Measurements from ENCODE around the gene RPL10A. TPM values are rescaled to one million over a fixed set of nuclear protein-coding genes. Genes with fewer than 3 reads are reported as not detected.

Gene RPL10A
- total and polyA plus RNA-seq, 2 of the 13 experiments (the other 11 are each of a cell fraction or from before 2014, with no cell fraction given) = 1,854 to 2,726 TPM

DNA sequence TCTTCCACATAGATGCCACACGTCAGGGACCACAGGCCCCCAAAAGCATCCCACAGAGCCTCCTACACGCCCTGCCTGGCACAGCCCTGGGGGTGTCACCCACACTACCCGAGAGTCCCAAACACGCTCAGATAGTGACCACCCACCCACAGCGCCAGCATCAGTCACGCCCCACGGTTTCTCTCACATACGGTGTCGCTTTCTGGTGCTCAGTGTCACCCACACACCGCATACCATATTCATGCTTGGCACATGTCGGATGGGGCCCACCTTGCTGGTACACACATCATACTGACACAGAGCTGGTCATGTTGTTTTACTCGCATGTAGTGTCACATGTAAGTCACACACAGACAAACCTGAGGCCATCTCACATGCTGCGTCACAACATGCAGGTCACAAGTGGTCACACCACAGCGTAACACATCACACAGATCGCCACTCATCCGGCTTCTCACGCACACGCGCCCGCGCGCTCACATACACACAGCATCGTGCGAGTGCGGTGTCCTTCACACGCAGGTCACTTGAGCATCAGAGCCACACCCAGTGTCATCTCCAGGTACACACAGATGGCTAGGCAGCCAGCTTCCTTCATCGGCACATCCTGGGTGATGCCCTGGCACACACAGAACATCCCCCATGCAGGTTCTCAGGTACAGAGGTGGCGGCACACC is 25.2 kb downstream of the RPL10A start:
- no TSS peak for BruUV-seq (replicated peaks)
- FAIRE-seq = no peak
- Histone ChIP-seq H3K9ac (ENCODE audit: insufficient read depth, low read depth, low read length) (no peak overlapping the region), H3K4me2 (ENCODE audit: low read depth, low read length) (no peak overlapping the region), H3K4me3 (replicated peaks in 1 of 3; ENCODE audit: insufficient read depth in 1 of 3, low read depth in 2 of 3, low read length in 3 of 3) (no peak overlapping the region), H3K27me3 (ENCODE audit: control insufficient read depth in 1 of 2, insufficient read depth in 2 of 2, low read length in 2 of 2) (peaks cover 0 to 6% of the 10 kb centered on the region in 2 experiments; a peak in 2 of 5 replicates), H3K79me2 (ENCODE audit: insufficient read depth, low read length) (peaks cover 53% of the 10 kb centered on the region), H3K9me3 (ENCODE audit: low read length) (no peaks in the 10 kb centered on the region), H3K27ac (ENCODE audit: extremely low read length, insufficient read depth, low read length) (no peak overlapping the region), H3K36me3 (replicated peaks in 1 of 2; ENCODE audit: control insufficient read depth in 1 of 2, insufficient read depth in 2 of 2, low read length in 2 of 2) (peaks cover 0 to 2% of the 10 kb centered on the region in 2 experiments; a peak in 1 of 5 replicates), H2AFZ (ENCODE audit: low read length) (no peak overlapping the region), H3K4me1 (ENCODE audit: insufficient read depth, low read length) (peaks cover 59% of the 10 kb centered on the region), H4K20me1 (ENCODE audit: insufficient read depth, low read length) (peaks cover 49% of the 10 kb centered on the region; the same call in 1 of the 2 replicates)
- CTCF ChIA-PET (ENCODE audit: low intra/inter-chr PET ratio, low total read pairs) = no interaction called here
- WGBS (ENCODE audit: low lambda C conversion rate) = 96% methylated on average over 28 of the region's 28 CpGs
- ATAC-seq = no peak
- in situ Hi-C loops (cut with HindIII; ENCODE audit: extremely low pct_ligation_motif_present, low pct_unique_long_range_greater_than_20kb) (no loop called here), intact Hi-C loops (cut with micrococcal nuclease; ENCODE audit: unreplicated experiment) (no loop called here)
- no peak for DNase-seq (ENCODE audit: low spot score)
- POLR2A ChIA-PET = no interaction called here
- TF ChIP-seq, protein P1, sequence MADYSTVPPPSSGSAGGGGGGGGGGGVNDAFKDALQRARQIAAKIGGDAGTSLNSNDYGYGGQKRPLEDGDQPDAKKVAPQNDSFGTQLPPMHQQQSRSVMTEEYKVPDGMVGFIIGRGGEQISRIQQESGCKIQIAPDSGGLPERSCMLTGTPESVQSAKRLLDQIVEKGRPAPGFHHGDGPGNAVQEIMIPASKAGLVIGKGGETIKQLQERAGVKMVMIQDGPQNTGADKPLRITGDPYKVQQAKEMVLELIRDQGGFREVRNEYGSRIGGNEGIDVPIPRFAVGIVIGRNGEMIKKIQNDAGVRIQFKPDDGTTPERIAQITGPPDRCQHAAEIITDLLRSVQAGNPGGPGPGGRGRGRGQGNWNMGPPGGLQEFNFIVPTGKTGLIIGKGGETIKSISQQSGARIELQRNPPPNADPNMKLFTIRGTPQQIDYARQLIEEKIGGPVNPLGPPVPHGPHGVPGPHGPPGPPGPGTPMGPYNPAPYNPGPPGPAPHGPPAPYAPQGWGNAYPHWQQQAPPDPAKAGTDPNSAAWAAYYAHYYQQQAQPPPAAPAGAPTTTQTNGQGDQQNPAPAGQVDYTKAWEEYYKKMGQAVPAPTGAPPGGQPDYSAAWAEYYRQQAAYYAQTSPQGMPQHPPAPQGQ (CRISPR knock-in tag; IDR thresholded peaks at IDR 0.05; ENCODE audit: borderline replicate concordance) = no peak
- TF ChIP-seq, protein P2, sequence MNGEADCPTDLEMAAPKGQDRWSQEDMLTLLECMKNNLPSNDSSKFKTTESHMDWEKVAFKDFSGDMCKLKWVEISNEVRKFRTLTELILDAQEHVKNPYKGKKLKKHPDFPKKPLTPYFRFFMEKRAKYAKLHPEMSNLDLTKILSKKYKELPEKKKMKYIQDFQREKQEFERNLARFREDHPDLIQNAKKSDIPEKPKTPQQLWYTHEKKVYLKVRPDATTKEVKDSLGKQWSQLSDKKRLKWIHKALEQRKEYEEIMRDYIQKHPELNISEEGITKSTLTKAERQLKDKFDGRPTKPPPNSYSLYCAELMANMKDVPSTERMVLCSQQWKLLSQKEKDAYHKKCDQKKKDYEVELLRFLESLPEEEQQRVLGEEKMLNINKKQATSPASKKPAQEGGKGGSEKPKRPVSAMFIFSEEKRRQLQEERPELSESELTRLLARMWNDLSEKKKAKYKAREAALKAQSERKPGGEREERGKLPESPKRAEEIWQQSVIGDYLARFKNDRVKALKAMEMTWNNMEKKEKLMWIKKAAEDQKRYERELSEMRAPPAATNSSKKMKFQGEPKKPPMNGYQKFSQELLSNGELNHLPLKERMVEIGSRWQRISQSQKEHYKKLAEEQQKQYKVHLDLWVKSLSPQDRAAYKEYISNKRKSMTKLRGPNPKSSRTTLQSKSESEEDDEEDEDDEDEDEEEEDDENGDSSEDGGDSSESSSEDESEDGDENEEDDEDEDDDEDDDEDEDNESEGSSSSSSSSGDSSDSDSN (CRISPR knock-in tag; IDR thresholded peaks at IDR 0.05) = no peak
- no peak for TF ChIP-seq SP2 (CRISPR knock-in tag; IDR thresholded peaks at IDR 0.05)
- TF ChIP-seq, protein P3, sequence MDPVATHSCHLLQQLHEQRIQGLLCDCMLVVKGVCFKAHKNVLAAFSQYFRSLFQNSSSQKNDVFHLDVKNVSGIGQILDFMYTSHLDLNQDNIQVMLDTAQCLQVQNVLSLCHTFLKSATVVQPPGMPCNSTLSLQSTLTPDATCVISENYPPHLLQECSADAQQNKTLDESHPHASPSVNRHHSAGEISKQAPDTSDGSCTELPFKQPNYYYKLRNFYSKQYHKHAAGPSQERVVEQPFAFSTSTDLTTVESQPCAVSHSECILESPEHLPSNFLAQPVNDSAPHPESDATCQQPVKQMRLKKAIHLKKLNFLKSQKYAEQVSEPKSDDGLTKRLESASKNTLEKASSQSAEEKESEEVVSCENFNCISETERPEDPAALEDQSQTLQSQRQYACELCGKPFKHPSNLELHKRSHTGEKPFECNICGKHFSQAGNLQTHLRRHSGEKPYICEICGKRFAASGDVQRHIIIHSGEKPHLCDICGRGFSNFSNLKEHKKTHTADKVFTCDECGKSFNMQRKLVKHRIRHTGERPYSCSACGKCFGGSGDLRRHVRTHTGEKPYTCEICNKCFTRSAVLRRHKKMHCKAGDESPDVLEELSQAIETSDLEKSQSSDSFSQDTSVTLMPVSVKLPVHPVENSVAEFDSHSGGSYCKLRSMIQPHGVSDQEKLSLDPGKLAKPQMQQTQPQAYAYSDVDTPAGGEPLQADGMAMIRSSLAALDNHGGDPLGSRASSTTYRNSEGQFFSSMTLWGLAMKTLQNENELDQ (CRISPR knock-in tag; IDR thresholded peaks at IDR 0.05; ENCODE audit: borderline replicate concordance) = no peak
- TF ChIP-seq, protein P4, sequence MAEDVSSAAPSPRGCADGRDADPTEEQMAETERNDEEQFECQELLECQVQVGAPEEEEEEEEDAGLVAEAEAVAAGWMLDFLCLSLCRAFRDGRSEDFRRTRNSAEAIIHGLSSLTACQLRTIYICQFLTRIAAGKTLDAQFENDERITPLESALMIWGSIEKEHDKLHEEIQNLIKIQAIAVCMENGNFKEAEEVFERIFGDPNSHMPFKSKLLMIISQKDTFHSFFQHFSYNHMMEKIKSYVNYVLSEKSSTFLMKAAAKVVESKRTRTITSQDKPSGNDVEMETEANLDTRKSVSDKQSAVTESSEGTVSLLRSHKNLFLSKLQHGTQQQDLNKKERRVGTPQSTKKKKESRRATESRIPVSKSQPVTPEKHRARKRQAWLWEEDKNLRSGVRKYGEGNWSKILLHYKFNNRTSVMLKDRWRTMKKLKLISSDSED (CRISPR knock-in tag; IDR thresholded peaks at IDR 0.05) = no peak
- TF ChIP-seq, protein P5, sequence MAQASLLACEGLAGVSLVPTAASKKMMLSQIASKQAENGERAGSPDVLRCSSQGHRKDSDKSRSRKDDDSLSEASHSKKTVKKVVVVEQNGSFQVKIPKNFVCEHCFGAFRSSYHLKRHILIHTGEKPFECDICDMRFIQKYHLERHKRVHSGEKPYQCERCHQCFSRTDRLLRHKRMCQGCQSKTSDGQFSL (CRISPR knock-in tag; IDR thresholded peaks at IDR 0.05) = no peak
- no peak for TF ChIP-seq KLF16 (CRISPR knock-in tag; IDR thresholded peaks at IDR 0.05)
- no peak for TF ChIP-seq ZNF839 (CRISPR knock-in tag; IDR thresholded peaks at IDR 0.05; ENCODE audit: borderline replicate concordance)
- TF ChIP-seq, protein P6, sequence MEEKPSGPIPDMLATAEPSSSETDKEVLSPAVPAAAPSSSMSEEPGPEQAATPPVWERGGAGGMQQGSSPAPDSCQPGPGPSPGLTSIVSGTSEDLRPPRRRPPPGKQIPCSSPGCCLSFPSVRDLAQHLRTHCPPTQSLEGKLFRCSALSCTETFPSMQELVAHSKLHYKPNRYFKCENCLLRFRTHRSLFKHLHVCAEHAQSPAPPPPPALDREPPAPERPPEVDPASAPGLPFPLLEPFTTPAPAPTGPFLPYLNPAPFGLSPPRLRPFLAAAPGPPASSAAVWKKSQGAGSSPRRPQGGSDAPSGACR (CRISPR knock-in tag; IDR thresholded peaks at IDR 0.05) = no peak
- no peak for TF ChIP-seq REPIN1 (CRISPR knock-in tag; IDR thresholded peaks at IDR 0.05; ENCODE audit: borderline replicate concordance, low read depth)
- TF ChIP-seq ZSCAN25 (CRISPR knock-in tag; IDR thresholded peaks at IDR 0.05) = no peak
- TF ChIP-seq, protein P7, sequence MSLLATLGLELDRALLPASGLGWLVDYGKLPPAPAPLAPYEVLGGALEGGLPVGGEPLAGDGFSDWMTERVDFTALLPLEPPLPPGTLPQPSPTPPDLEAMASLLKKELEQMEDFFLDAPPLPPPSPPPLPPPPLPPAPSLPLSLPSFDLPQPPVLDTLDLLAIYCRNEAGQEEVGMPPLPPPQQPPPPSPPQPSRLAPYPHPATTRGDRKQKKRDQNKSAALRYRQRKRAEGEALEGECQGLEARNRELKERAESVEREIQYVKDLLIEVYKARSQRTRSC (CRISPR knock-in tag; IDR thresholded peaks at IDR 0.05; ENCODE audit: low read depth) = no peak
